ENCODE measurements around the gene RBM33. TPM values are rescaled to one million over a fixed set of nuclear protein-coding genes. Genes with fewer than 3 reads are reported as not detected.

RBM33 gene
- total and polyA plus RNA-seq, 2 of the 13 experiments (the other 11 are each of a cell fraction or from before 2014, with no cell fraction given), result 12.4 to 28.9 TPM

GRCh38 chr7:155778349-155778748 lies 133.9 kb downstream of the RBM33 start (continued):
- no peak for TF ChIP-seq ATF2 (CRISPR knock-in tag; IDR thresholded peaks at IDR 0.05)
- no peak for TF ChIP-seq GZF1 (CRISPR knock-in tag; IDR thresholded peaks at IDR 0.05)
- TF ChIP-seq TFAP4 (IDR thresholded peaks at IDR 0.05; ENCODE audit: borderline replicate concordance, low read depth), result peak; percentile 30; the same call in 1 of the 2 replicates
- TF ChIP-seq TOPORS (CRISPR knock-in tag; IDR thresholded peaks at IDR 0.05), result no peak
- TF ChIP-seq MATR3 (CRISPR knock-in tag; IDR thresholded peaks at IDR 0.05), result no peak
- TF ChIP-seq HNF4A (CRISPR knock-in tag; IDR thresholded peaks at IDR 0.05), result peak; percentile 38; the same call in 1 of the 2 replicates
- no peak for TF ChIP-seq MXD3 (CRISPR knock-in tag; IDR thresholded peaks at IDR 0.05)
- no peak for TF ChIP-seq ZMAT3 (CRISPR knock-in tag; conservative IDR thresholded peaks at IDR 0.05)
- TF ChIP-seq RARA (CRISPR knock-in tag; IDR thresholded peaks at IDR 0.05), result peak; percentile 46; the same call in 1 of the 2 replicates
- no peak for TF ChIP-seq ZNF292 (CRISPR knock-in tag; IDR thresholded peaks at IDR 0.05; ENCODE audit: borderline replicate concordance, low read depth)
- TF ChIP-seq ZBTB33 (CRISPR knock-in tag; IDR thresholded peaks at IDR 0.05), result peak; percentile 100
- no peak for TF ChIP-seq NCOA1 (CRISPR knock-in tag; IDR thresholded peaks at IDR 0.05)
- TF ChIP-seq ZBTB46 (CRISPR knock-in tag; IDR thresholded peaks at IDR 0.05; ENCODE audit: borderline replicate concordance), result no peak
- TF ChIP-seq ZBTB38 (CRISPR knock-in tag; IDR thresholded peaks at IDR 0.05), result 0 out of 2 replicates have a peak, but pooled peaks have one; percentile 27
- TF ChIP-seq ZNF7 (CRISPR knock-in tag; IDR thresholded peaks at IDR 0.05), result no peak
- no peak for TF ChIP-seq E2F5 (CRISPR knock-in tag; conservative IDR thresholded peaks at IDR 0.05)
- peak; percentile 69; the same call in 1 of the 2 replicates for TF ChIP-seq ZBTB4 (CRISPR knock-in tag; IDR thresholded peaks at IDR 0.05; ENCODE audit: borderline replicate concordance)
- no peak for TF ChIP-seq EP300 (IDR thresholded peaks at IDR 0.05; ENCODE audit: low read depth in 2 of 2, low read length in 2 of 2)
- TF ChIP-seq EP300 (CRISPR knock-in tag; IDR thresholded peaks at IDR 0.05; ENCODE audit: borderline replicate concordance), result no peak
